Measurements from ENCODE around the gene RASL11A.
"Not testable (repeated sequence)": the region's sequence is repeated elsewhere in the genome, so short reads cannot be mapped to it uniquely, and the experiment has no call there.

RASL11A gene

DNA sequence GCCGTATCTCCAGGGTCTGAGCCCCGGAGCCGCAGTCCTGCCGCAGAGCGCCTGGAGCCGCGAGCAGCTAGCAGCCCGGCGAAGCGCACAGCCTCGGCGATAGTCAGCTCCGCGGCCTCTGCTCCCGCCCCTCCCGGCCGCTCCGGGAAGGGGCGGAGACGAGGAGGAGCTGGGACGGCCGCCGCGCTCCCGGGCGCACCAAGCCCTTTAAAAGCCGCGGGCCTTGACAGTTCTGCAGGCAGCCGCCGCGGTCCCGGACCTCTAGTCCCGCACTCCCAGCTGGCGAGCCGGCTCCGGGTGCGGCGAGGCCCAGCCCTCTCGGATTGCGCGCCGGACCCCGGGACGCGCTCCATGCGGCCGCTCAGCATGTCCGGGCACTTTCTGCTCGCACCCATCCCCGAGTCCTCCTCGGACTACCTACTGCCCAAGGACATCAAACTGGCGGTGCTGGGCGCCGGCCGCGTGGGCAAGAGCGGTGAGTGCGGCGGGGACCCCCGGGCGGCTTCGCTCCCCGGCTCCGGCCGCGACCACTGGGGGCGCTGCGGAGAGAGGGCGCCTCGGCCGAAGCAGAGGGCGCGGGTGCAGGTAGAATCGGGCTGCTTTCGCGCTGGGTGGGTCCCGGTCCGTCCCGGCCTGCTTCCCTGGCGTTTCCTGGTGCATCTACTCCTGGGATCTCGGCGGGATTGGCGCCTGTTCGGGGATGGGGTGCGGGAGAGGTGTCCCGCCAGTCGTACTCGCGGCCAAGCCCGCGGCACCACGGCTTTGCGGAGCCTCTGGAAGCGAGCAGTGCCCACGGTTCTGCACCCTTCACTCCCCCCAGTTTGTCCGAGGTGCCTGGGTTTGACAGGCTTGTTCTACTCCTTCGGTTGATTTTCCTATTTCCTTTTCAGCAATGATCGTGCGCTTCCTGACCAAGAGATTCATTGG is at the start of gene RASL11A:
Gene RASL11A, plus strand, starts transcription at position 237 of the 927 bp plus-strand sequence. Its CDS starts 115 bp downstream, at position 352.
- no peaks in the 10 kb centered on the region for H3K27me3 ChIP-seq (ENCODE audit: low read depth)
- DNase-seq (ENCODE audit: low spot score in 2 of 2): peak; percentile 81 to 91
- no peaks in the 10 kb centered on the region for H3K36me3 ChIP-seq (replicated peaks)
- peaks cover 16% of the 10 kb centered on the region for H3K4me1 ChIP-seq
- in situ Hi-C loops (cut with MboI; ENCODE audit: low sequenced_read_pairs): no loop called here
- H3K9me3 ChIP-seq: no peaks in the 10 kb centered on the region
- H3K4me3 ChIP-seq: peak within 1 kb of the TSS; percentile 56

DNA sequence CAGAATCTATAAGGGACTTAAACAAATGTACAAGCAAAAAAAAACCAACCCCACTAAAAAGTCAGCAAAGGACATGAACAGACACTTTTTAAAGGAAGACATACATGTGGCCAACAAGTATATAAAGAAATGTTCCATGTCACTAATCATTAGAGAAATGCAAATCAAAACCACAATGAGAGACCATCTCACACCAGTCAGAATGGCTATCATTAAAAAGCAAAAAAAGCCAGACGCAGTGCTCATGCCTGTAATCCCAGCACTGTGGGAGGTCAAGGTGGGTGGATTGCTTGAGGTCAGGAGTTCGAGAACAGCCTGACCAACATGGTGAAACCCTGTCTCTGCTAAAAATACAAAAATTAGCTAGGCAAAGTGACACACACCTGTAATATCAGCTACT is 48.5 kb upstream of the RASL11A start:
- H3K36me3 ChIP-seq (replicated peaks); DNase-seq (ENCODE audit: low spot score in 2 of 2); H3K9me3 ChIP-seq; H3K4me1 ChIP-seq; H3K27me3 ChIP-seq (ENCODE audit: low read depth); in situ Hi-C loops (cut with MboI; ENCODE audit: low sequenced_read_pairs); H3K4me3 ChIP-seq: not testable (repeated sequence)

DNA sequence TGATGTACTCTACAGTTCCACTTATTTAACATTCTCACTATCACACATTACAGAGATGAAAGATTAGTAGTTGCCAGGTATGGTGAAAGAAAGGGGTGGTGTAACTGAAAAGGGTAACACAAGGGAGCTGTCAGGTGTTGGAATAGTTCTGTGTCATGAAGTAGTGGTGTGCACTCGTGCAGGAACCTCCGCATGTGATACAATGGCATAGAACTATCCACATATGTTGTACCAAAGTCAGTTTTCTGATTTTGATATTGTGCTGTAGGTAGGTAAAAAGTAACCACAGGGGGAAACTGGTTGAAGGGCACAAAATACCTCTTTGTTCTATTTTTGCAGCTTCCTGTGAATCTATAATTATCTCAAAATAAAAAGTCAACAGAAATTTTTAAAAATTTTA is 43.6 kb upstream of the RASL11A start:
- Histone ChIP-seq H3K9me3 (peaks cover 2% of the 10 kb centered on the region; the same call in 1 of the 2 replicates), H3K4me3 (no peak overlapping the region), H3K4me1 (no peaks in the 10 kb centered on the region; the same call in 1 of the 2 replicates), H3K27me3 (ENCODE audit: low read depth) (no peaks in the 10 kb centered on the region), H3K36me3 (replicated peaks) (no peaks in the 10 kb centered on the region)
- DNase-seq (ENCODE audit: low spot score in 2 of 2): no peak
- in situ Hi-C loops (cut with MboI; ENCODE audit: low sequenced_read_pairs): no loop called here

DNA sequence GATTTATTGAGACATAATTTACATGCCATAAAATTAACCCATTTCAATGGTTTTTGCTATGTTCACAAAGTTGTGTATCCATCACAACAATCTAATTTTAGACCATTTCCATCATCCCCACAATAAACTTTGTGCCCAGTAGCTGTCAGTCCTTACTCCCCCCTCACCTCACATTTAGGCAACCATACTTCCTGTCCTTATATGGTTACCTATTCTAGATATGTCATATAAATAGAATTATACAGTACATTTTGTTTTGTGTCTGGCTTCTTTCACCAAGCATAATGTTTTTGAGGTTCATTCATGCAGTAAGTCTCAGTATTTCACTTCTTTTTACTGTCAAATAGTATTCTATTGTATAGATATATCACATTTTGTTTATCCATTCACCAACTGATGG is 42.5 kb upstream of the RASL11A start:
- in situ Hi-C loops (cut with MboI; ENCODE audit: low sequenced_read_pairs): no loop called here
- Histone ChIP-seq H3K9me3 (peaks cover 3% of the 10 kb centered on the region; the same call in 1 of the 2 replicates), H3K36me3 (replicated peaks) (no peaks in the 10 kb centered on the region), H3K4me3 (no peak overlapping the region), H3K4me1 (no peaks in the 10 kb centered on the region; the same call in 1 of the 2 replicates), H3K27me3 (ENCODE audit: low read depth) (no peaks in the 10 kb centered on the region)
- DNase-seq (ENCODE audit: low spot score in 2 of 2): no peak

GRCh38 chr13:27229642-27230041 is 41.0 kb upstream of the RASL11A start:
- no peaks in the 10 kb centered on the region for H3K27me3 ChIP-seq (ENCODE audit: low read depth)
- H3K36me3 ChIP-seq (replicated peaks): no peaks in the 10 kb centered on the region; the same call in 1 of the 2 replicates
- no peak for DNase-seq (ENCODE audit: low spot score in 2 of 2)
- no peaks in the 10 kb centered on the region for H3K4me1 ChIP-seq
- in situ Hi-C loops (cut with MboI; ENCODE audit: low sequenced_read_pairs): no loop called here
- peaks cover 3% of the 10 kb centered on the region; the same call in 1 of the 2 replicates for H3K9me3 ChIP-seq
- H3K4me3 ChIP-seq: no peak overlapping the region

DNA sequence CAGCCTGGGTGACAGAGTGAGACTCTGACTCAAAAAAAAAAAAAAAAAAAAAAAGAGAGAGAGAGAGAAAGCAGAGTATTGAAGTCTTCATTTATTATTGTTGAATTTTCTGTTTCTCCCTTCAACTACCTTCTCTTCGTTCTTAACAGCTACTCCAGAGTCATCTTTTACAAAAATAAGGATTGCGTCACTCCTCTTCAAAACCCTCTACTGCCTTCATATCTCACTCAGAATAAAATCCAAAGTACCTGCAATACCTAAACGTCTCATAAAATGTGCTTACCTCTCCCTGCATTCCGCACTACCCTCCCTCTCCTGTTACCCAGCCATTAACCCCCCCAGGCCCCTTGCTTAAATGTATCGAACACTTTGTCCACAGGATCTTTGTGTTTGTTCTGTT is 36.7 kb upstream of the RASL11A start:
- in situ Hi-C loops (cut with MboI; ENCODE audit: low sequenced_read_pairs): no loop called here
- Histone ChIP-seq H3K9me3 (peaks cover 3% of the 10 kb centered on the region; the same call in 1 of the 2 replicates), H3K36me3 (replicated peaks) (no peaks in the 10 kb centered on the region; the same call in 1 of the 2 replicates), H3K4me1 (no peaks in the 10 kb centered on the region), H3K4me3 (no peak overlapping the region), H3K27me3 (ENCODE audit: low read depth) (no peaks in the 10 kb centered on the region)
- no peak for DNase-seq (ENCODE audit: low spot score in 2 of 2)

DNA sequence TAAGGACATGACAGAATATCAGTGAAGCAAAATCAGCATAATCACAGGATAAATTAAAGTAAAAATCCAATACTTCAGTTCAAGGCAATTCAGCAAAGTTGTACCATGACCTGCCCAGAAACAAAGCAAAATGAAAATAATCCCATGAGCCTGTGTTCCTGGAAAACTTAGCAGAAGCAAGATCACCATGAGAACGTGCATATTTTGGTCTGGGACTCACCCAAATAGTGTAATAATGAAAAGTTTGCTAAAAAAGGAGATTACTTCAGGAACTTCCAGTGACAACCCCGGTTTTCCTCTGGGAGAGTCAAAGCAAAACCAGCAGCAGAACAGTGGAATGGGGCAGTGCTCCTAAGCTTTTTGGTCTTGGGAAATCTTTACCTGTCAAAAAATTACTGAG is 34.2 kb upstream of the RASL11A start:
- H3K36me3 ChIP-seq (replicated peaks): no peaks in the 10 kb centered on the region; the same call in 1 of the 2 replicates
- in situ Hi-C loops (cut with MboI; ENCODE audit: low sequenced_read_pairs): no loop called here
- DNase-seq (ENCODE audit: low spot score in 2 of 2): no peak
- H3K4me3 ChIP-seq: no peak overlapping the region
- H3K4me1 ChIP-seq: no peaks in the 10 kb centered on the region
- no peaks in the 10 kb centered on the region for H3K27me3 ChIP-seq (ENCODE audit: low read depth)
- H3K9me3 ChIP-seq: peaks cover 3% of the 10 kb centered on the region; the same call in 1 of the 2 replicates

DNA sequence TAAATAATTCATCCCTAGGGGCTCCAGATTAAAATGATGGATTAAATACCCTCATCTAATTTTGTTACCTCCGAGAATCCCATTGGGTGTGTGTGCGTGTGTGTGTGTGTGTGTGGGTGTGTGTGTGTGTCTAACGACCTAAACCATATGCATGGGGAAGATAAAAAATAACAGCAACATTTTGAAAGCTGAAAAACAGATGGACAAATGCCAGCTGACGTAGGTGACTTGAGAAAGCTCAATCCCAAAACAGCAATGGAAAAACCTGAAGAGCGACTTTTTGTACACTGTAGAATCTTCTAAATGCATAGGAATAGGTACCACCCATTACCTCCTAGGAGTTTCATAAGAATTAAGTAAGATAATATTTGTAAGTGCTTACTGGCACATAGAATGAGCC is 27.9 kb upstream of the RASL11A start:
- Histone ChIP-seq H3K4me3 (no peak overlapping the region), H3K27me3 (ENCODE audit: low read depth) (no peaks in the 10 kb centered on the region), H3K4me1 (no peaks in the 10 kb centered on the region), H3K9me3 (no peaks in the 10 kb centered on the region), H3K36me3 (replicated peaks) (peaks cover 13% of the 10 kb centered on the region)
- no peak for DNase-seq (ENCODE audit: low spot score in 2 of 2)
- in situ Hi-C loops (cut with MboI; ENCODE audit: low sequenced_read_pairs): no loop called here

GRCh38 chr13:27245610-27246009 is 25.0 kb upstream of the RASL11A start:
- no peaks in the 10 kb centered on the region for H3K4me1 ChIP-seq
- H3K36me3 ChIP-seq (replicated peaks): peaks cover 13% of the 10 kb centered on the region
- no peak overlapping the region for H3K4me3 ChIP-seq
- no peaks in the 10 kb centered on the region for H3K9me3 ChIP-seq
- H3K27me3 ChIP-seq (ENCODE audit: low read depth): no peaks in the 10 kb centered on the region
- no peak for DNase-seq (ENCODE audit: low spot score in 2 of 2)
- in situ Hi-C loops (cut with MboI; ENCODE audit: low sequenced_read_pairs): no loop called here

DNA sequence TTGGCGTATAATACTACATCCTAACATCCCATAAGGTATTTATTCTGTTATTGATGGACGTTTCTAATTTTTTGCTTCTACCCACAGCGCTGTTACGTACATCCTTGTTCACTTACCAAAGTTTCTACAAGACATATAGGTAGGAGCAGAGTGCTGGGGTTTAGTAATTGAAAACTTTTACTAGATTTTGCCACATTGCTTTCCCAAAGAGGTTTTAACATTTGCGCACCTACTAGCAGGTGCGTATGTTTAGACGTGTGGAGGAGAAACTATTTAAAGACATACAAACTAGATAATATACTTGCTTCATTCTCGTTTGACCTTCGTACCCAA is 19.8 kb upstream of the RASL11A start:
- Histone ChIP-seq H3K4me3 (peak overlapping the region; percentile 97), H3K27me3 (ENCODE audit: low read depth) (no peaks in the 10 kb centered on the region), H3K36me3 (replicated peaks) (peaks cover 44% of the 10 kb centered on the region), H3K4me1 (peaks cover 5% of the 10 kb centered on the region), H3K9me3 (no peaks in the 10 kb centered on the region)
- in situ Hi-C loops (cut with MboI; ENCODE audit: low sequenced_read_pairs): loop anchor here (10.0 kb wide), 1 partner anchor 266 kb away; no protein-coding TSS in a partner anchor
- DNase-seq (ENCODE audit: low spot score in 2 of 2): no peak

GRCh38 chr13:27251166-27252091 is 19.2 kb upstream of the RASL11A start, which contains the start of gene RPL21:
Gene RPL21, plus strand, starts transcription at chr13:27251558. Its CDS starts 2,219 bp downstream, at chr13:27253777.
- in situ Hi-C loops (cut with MboI; ENCODE audit: low sequenced_read_pairs): loop anchor here (10.0 kb wide), 1 partner anchor 267 kb away; no protein-coding TSS in a partner anchor
- Histone ChIP-seq H3K9me3 (no peaks in the 10 kb centered on the region), H3K4me1 (peaks cover 5% of the 10 kb centered on the region), H3K27me3 (ENCODE audit: low read depth) (no peaks in the 10 kb centered on the region), H3K4me3 (peak within 1 kb of the TSS; percentile 97), H3K36me3 (replicated peaks) (peaks cover 50% of the 10 kb centered on the region)
- DNase-seq (ENCODE audit: low spot score in 2 of 2): peak; percentile 84 to 92

DNA sequence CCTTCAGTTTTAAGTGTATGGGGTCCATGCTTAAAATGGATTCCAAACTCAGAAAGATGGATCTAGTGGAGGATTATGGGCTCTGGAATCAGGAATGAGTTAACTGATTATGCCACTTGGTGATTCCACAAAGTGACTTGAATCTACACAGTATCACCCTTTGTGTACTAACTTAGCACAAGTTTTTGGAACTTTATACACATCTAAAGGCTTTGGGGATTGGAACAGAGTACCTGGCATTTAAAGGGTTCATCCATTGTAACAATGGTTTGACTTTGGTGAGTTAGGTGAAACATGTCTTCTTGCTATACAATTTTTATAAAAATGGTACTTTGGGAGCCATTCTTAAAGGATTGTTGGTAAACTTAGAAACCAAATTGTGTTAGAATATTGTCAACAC is 18.2 kb upstream of the RASL11A start:
- peaks cover 61% of the 10 kb centered on the region for H3K36me3 ChIP-seq (replicated peaks)
- H3K4me3 ChIP-seq: peak overlapping the region; percentile 97
- DNase-seq (ENCODE audit: low spot score in 2 of 2): no peak
- no peaks in the 10 kb centered on the region for H3K27me3 ChIP-seq (ENCODE audit: low read depth)
- H3K4me1 ChIP-seq: peaks cover 12% of the 10 kb centered on the region
- H3K9me3 ChIP-seq: no peaks in the 10 kb centered on the region
- in situ Hi-C loops (cut with MboI; ENCODE audit: low sequenced_read_pairs): loop anchor here (10.0 kb wide), 1 partner anchor 268 kb away; no protein-coding TSS in a partner anchor

DNA sequence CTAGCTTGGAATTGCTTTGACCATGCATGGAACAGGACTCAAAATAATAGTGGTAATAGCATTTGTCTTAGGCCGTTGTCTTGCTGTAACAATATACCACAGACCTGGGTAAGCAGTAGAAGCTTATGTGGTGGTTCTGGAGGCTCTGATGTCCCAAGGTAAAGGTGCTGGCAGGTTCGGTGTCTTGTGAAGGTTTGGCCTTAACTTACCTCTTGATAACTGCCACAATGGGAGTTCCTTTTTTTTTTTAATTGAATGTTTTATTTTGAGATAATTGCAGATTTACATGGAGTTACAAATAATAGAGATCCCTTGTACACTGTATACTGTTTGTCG is 13.4 kb upstream of the RASL11A start:
- Histone ChIP-seq H3K36me3 (replicated peaks) (peaks cover 81% of the 10 kb centered on the region), H3K9me3 (no peaks in the 10 kb centered on the region), H3K4me1 (peaks cover 48% of the 10 kb centered on the region), H3K4me3 (no peak overlapping the region), H3K27me3 (ENCODE audit: low read depth) (no peaks in the 10 kb centered on the region)
- DNase-seq (ENCODE audit: low spot score in 2 of 2): no peak
- in situ Hi-C loops (cut with MboI; ENCODE audit: low sequenced_read_pairs): loop anchor here (10.0 kb wide), 1 partner anchor 272 kb away; no protein-coding TSS in a partner anchor
